Colon (tissue), 2 donors: Measurements from ENCODE around the gene SLC50A1.

Experiments used
- FAIRE-seq: peaks from 2 replicates; lab custom pipeline; 2012; peaks lifted over from hg19 to GRCh38; lab: Jason Lieb, UNC
- donor health status: control.
- donor health status: control.

The SLC50A1 gene

GRCh38 chr1:155171836-155172731, 36.4 kb downstream of the SLC50A1 start:
- no peak for FAIRE-seq

- FAIRE-seq, result no peak
These were observed 37.3 kb downstream of the SLC50A1 start, which contains the start of gene KRTCAP2 for GRCh38 chr1:155172732-155173477. TSS of gene KRTCAP2 (minus strand) at chr1:155173304. CDS start at chr1:155173224, 80 bp downstream.

DNA sequence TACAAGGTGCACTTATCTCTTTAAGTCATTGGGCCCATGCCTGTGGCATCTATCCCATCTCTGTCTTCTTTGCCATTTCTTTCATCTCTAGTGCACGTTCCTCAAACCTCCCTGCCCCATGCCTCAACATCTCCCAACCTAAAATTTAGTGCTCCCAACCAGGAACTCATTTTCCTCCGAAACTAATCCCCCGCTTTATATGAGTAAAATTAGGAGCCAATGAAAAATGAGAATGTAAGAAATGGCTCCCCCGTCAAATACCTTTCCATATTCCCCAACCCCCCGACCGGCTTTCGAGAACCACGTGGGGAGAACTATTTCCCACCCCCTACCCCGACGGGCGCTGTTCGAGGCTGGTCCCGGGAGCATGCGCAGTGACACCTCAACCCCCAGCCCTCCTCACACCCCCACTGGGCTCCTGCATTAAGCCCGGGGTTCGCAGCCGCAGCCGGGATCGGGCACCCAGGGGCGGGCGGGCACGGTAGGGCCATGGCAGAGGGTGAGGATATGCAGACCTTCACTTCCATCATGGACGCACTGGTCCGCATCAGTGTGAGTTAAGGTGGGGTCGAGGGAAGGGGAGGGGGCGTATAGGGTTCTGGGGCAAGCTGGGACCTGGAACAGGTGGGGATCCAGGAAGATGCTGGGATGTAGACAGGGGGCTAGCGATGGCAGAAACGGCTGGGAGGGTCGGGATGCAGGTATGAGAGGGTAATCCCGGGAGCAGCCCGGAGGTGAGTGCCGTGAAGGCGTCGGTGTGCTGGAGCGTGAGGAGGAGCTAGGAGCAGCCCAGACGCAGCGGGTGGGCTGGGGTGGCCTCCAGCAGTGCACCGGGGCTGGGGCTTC, 38.0 kb downstream of the SLC50A1 start, which contains the start of gene TRIM46:
TRIM46 (plus strand) TSS at position 372 of the 846 bp plus-strand sequence; CDS start at position 490, 118 bp downstream.
- FAIRE-seq, result no peak

DNA sequence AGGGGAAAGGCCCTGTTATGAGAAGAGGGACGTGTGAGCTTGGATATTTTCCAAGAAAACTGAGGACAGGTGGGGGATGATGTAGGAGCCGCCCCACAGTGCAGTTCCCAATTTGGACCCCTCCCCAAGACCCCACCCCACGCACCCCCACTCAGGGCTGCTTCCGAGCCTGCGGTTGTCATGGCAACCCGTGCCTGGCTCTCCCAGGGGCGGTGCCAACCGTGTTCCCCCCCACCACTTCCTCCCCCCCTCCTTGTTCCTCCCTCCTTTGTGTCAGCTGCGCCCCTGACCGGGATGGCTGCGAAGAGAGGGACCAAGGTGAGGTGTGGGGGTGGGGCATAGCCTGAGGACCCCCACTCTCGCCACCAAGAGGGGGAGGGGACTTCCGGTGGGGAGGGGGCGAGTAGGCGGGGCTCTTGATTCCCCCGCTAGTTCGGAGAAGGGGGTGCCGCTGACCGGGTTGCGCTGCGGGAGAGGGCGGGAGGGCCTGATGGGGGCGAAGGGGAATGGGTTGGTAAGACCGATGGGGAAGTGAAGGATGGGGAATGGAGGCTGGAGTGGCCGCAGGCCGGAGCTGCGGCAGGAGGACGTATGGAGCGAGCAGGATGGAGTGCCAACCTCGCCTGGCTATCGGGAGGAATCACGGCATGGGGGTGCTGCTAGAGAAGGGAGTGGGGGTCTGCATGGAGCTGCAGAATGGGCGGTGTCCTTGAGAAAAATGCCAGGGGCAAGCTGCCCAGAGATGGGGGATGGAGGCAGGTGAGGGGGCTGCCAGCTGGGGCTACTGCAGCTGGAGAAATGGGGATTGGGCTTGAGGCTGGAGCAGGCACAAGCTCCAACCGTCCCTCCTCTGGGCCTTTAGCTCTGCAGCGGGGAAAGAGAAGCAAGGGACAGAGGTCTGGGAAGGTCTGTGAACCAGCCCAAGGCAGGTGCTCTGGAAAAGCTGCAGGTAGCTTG, 39.0 kb downstream of the SLC50A1 start:
- FAIRE-seq, result no peak

- FAIRE-seq, result no peak
These were observed 39.8 kb downstream of the SLC50A1 start for GRCh38 chr1:155175281-155175926.

GRCh38 chr1:155175927-155176371, 40.3 kb downstream of the SLC50A1 start:
- FAIRE-seq, result no peak

DNA sequence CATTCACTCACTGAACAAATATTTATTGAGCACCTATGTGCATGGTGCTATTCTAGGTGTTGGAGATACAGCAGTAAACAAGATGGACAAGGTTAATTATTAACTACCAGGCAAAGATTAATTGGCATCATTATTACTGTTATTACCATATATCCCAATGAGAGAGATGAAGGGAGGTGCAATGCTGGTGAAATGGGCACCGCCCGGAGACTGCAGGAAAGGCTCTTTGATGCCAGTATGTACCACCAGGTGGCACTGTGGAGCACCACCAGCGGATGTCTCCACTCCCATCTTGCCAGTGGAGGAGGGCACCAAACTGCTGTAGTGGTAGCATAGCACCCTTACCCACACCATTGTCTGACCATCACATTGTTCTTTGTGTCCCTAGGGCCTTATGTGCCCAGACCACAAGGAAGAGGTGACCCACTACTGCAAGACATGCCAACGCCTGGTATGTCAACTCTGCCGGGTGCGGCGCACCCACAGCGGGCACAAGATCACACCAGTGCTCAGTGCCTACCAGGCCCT, 41.0 kb downstream of the SLC50A1 start:
- no peak for FAIRE-seq

- FAIRE-seq, result no peak
These were observed 41.7 kb downstream of the SLC50A1 start for GRCh38 chr1:155177192-155177917.

DNA sequence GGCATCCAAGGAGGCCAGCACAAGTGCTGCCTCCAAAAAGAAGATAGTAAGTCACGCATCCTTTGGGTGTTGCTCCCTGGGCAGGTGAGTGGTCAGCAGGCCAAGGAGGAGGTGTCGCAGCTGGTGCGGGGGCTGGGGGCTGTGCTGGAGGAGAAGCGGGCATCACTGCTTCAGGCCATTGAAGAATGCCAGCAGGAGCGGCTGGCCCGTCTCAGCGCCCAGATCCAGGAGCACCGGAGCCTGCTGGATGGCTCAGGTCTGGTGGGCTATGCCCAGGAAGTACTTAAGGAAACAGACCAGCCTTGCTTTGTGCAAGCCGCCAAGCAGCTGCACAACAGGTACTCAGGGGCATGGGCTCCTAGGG, 42.2 kb downstream of the SLC50A1 start:
- FAIRE-seq, result no peak

- no peak for FAIRE-seq
These were observed 42.9 kb downstream of the SLC50A1 start for GRCh38 chr1:155178441-155179111.

GRCh38 chr1:155179112-155180031, 43.7 kb downstream of the SLC50A1 start:
- no peak for FAIRE-seq

DNA sequence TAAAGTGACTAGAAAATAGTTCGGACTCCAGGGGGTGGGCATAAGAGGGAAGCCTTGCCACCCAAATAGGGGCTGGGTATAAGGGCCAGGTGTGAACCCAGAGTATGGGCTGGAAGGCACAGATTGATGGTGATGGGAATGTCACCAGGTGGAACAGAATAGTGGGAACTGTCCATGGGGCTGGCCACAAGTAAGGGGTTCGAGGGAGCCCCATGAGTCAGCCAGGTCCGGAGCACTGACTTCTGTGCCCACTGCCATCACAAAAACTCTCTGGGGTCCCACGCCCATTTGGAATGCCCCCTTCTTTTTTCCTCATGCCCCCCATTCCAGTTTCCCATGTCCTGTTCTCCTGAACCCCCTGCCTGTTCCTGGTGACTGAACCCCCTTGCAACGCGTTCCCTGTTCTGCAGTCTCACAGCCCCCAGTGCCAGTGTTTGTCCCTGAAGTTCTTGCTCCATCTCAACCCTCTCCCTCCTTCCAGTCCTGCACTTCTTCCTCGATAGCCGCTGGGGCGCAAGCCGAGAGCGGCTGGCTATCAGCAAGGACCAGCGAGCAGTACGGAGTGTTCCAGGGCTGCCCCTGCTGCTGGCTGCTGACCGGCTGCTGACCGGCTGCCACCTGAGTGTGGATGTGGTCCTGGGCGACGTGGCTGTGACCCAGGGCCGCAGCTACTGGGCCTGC, 45.9 kb downstream of the SLC50A1 start:
- FAIRE-seq, result no peak

DNA sequence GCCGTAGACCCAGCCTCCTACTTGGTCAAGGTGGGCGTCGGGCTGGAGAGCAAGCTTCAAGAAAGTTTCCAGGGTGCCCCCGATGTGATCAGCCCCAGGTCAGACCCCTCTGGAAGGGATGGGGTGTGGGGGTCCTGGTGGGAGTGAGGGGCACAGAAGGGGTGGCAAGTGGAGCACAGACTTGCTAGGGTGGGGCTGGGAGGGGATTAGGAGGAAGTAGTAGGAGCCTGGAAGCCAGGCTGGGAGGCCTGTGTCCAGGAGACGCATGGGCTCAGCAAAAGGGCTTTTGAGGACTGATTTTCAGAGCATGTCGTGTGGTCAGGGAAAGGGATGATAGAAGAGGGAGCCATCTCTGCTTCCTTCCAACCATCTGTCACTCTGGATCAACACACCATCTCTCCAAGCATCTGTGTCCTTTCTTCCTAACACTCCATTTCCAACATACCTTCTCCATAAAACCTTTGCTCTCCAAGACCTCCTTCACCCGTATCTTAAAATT, 46.4 kb downstream of the SLC50A1 start:
- no peak for FAIRE-seq

- FAIRE-seq, result no peak
These were observed 48.1 kb downstream of the SLC50A1 start for GRCh38 chr1:155183775-155184221.

GRCh38 chr1:155184351-155184811, 48.7 kb downstream of the SLC50A1 start:
- FAIRE-seq, result no peak
